ENCODE measurements around the gene BAIAP2L1.
A peak's percentile ranks its signal among the peaks of the same experiment; 100 is the strongest.
"Not testable (repeated sequence)": the region's sequence is repeated elsewhere in the genome, so short reads cannot be mapped to it uniquely, and the experiment has no call there.

BAIAP2L1 gene

GRCh38 chr7:98417604-98418270 is 16.8 kb upstream of the BAIAP2L1 start:
- not testable (repeated sequence) for H3K18ac ChIP-seq (ENCODE audit: low read depth in 1 of 2, low read length in 2 of 2); H2BK5ac ChIP-seq (ENCODE audit: low read depth, low read length, poor library complexity, severe bottlenecking); H3K14ac ChIP-seq (ENCODE audit: low read length in 2 of 2); H2AK5ac ChIP-seq (ENCODE audit: low read length, severe bottlenecking); H3K4me2 ChIP-seq (ENCODE audit: low read length, poor library complexity, severe bottlenecking); H3K36me3 ChIP-seq (ENCODE audit: control insufficient read depth in 1 of 2, insufficient read depth in 2 of 2, low read depth in 1 of 2, low read length in 2 of 2); H3K9ac ChIP-seq (ENCODE audit: low read length); H3K4ac ChIP-seq (ENCODE audit: low read depth in 1 of 2, low read length in 2 of 2); H4K91ac ChIP-seq (ENCODE audit: low read length); H3K9me3 ChIP-seq (ENCODE audit: control insufficient read depth, low read length); H2AFZ ChIP-seq (ENCODE audit: low read depth, low read length); H2BK15ac ChIP-seq (ENCODE audit: low read depth, poor library complexity, severe bottlenecking); H4K8ac ChIP-seq (ENCODE audit: low read length); H3K23ac ChIP-seq (ENCODE audit: low read length in 2 of 2); H3K27me3 ChIP-seq (ENCODE audit: control insufficient read depth in 1 of 2, insufficient read depth in 1 of 2, low read length in 2 of 2); H3K4me3 ChIP-seq (ENCODE audit: insufficient read depth in 1 of 2, low read depth in 1 of 2, low read length in 2 of 2); H2BK120ac ChIP-seq (ENCODE audit: low read depth, low read length); H3K79me1 ChIP-seq (replicated peaks; ENCODE audit: low read length, poor library complexity, severe bottlenecking); H3K27ac ChIP-seq (ENCODE audit: low read length, poor library complexity, severe bottlenecking)
- DNase-seq = peak; percentile 55
- peak overlapping the region in 1 of 2 experiments; percentile 39 for H2BK12ac ChIP-seq (ENCODE audit: low read length in 2 of 2)
- H3K4me1 ChIP-seq (ENCODE audit: control insufficient read depth, insufficient read depth, low read depth, low read length) = peaks cover 11% of the 10 kb centered on the region
- WGBS = 89% methylated on average over 12 of the region's 12 CpGs

- no peak for DNase-seq
- Histone ChIP-seq H2AK5ac (ENCODE audit: low read length, severe bottlenecking) (no peak overlapping the region), H3K14ac (ENCODE audit: low read length in 2 of 2) (no peak overlapping the region), H3K23ac (ENCODE audit: low read length in 2 of 2) (no peak overlapping the region), H2BK12ac (ENCODE audit: low read length in 2 of 2) (no peak overlapping the region), H3K9me3 (ENCODE audit: control insufficient read depth, low read length) (no peaks in the 10 kb centered on the region), H3K27me3 (ENCODE audit: control insufficient read depth in 1 of 2, insufficient read depth in 1 of 2, low read length in 2 of 2) (peaks cover 0 to 3% of the 10 kb centered on the region in 2 experiments), H3K79me1 (replicated peaks; ENCODE audit: low read length, poor library complexity, severe bottlenecking) (no peaks in the 10 kb centered on the region), H2AFZ (ENCODE audit: low read depth, low read length) (no peak overlapping the region), H3K4me1 (ENCODE audit: control insufficient read depth, insufficient read depth, low read depth, low read length) (peaks cover 8% of the 10 kb centered on the region), H3K18ac (ENCODE audit: low read depth in 1 of 2, low read length in 2 of 2) (no peak overlapping the region), H4K8ac (ENCODE audit: low read length) (no peak overlapping the region), H4K91ac (ENCODE audit: low read length) (no peak overlapping the region), H3K4me3 (ENCODE audit: insufficient read depth in 1 of 2, low read depth in 1 of 2, low read length in 2 of 2) (no peak overlapping the region), H3K4ac (ENCODE audit: low read depth in 1 of 2, low read length in 2 of 2) (no peak overlapping the region), H3K27ac (ENCODE audit: low read length, poor library complexity, severe bottlenecking) (no peak overlapping the region), H3K9ac (ENCODE audit: low read length) (no peak overlapping the region), H2BK120ac (ENCODE audit: low read depth, low read length) (no peak overlapping the region), H3K4me2 (ENCODE audit: low read length, poor library complexity, severe bottlenecking) (no peak overlapping the region), H2BK15ac (ENCODE audit: low read depth, poor library complexity, severe bottlenecking) (no peak overlapping the region), H2BK5ac (ENCODE audit: low read depth, low read length, poor library complexity, severe bottlenecking) (no peak overlapping the region), H3K36me3 (ENCODE audit: control insufficient read depth in 1 of 2, insufficient read depth in 2 of 2, low read depth in 1 of 2, low read length in 2 of 2) (no peaks in the 10 kb centered on the region)
- WGBS = 93% methylated on average over 6 of the region's 6 CpGs
These were observed 13.5 kb upstream of the BAIAP2L1 start for GRCh38 chr7:98414205-98414900.

DNA sequence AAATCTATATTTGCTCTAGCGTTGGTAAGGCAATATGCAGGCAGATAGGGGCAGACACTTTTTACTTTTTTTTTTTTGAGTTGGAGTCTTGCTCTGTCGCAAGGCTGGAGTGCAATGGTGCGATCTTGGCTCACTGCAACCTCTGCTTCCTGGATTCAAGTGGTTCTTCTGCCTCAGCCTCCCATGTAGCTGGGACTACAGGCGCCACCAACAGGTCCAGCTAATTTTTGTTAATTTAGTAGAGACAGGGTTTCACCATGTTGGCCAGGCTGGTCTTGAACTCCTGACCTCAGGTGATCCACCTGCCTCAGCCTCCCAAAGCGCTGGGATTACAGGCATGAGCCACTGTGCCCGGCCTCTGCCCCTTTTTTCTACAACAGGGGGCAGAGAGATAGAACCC is 12.8 kb upstream of the BAIAP2L1 start:
- not testable (repeated sequence) for H2AFZ ChIP-seq (ENCODE audit: low read depth, low read length); H3K9ac ChIP-seq (ENCODE audit: low read length); H3K4me3 ChIP-seq (ENCODE audit: insufficient read depth in 1 of 2, low read depth in 1 of 2, low read length in 2 of 2)

DNA sequence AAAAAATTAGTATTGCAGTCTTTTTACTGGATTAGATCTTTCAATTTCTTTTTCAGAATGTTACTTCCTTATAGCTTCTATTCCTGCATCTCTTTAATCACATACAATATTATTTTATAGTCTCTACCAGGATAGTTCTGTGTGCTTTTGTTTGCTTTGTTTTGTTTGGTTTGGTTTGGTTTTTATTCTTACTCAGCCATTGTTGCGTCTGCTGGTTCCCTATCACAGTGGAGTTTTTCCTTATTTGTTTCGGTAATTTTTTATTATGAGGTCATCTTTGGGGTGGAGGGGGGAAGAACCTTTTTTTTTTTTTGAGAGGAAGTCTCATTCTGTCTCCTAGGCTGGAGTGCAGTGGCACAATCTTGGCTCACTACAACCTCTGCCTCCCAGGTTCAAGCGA is 9.0 kb upstream of the BAIAP2L1 start:
- no peak overlapping the region for H2AK5ac ChIP-seq (ENCODE audit: low read length, severe bottlenecking)
- H3K9me3 ChIP-seq (ENCODE audit: control insufficient read depth, low read length) = no peaks in the 10 kb centered on the region
- H3K18ac ChIP-seq (ENCODE audit: low read depth in 1 of 2, low read length in 2 of 2) = no peak overlapping the region
- no peak overlapping the region for H2BK15ac ChIP-seq (ENCODE audit: low read depth, poor library complexity, severe bottlenecking)
- H3K23ac ChIP-seq (ENCODE audit: low read length in 2 of 2) = no peak overlapping the region
- no peak overlapping the region for H2BK120ac ChIP-seq (ENCODE audit: low read depth, low read length)
- H3K4me2 ChIP-seq (ENCODE audit: low read length, poor library complexity, severe bottlenecking) = no peak overlapping the region
- H3K27me3 ChIP-seq (ENCODE audit: control insufficient read depth in 1 of 2, insufficient read depth in 1 of 2, low read length in 2 of 2) = peaks cover 0 to 13% of the 10 kb centered on the region in 2 experiments
- no peaks in the 10 kb centered on the region for H3K79me1 ChIP-seq (replicated peaks; ENCODE audit: low read length, poor library complexity, severe bottlenecking)
- H3K9ac ChIP-seq (ENCODE audit: low read length) = no peak overlapping the region
- no peaks in the 10 kb centered on the region for H3K36me3 ChIP-seq (ENCODE audit: control insufficient read depth in 1 of 2, insufficient read depth in 2 of 2, low read depth in 1 of 2, low read length in 2 of 2)
- H2BK5ac ChIP-seq (ENCODE audit: low read depth, low read length, poor library complexity, severe bottlenecking) = no peak overlapping the region
- H3K27ac ChIP-seq (ENCODE audit: low read length, poor library complexity, severe bottlenecking) = no peak overlapping the region
- DNase-seq = no peak
- H2BK12ac ChIP-seq (ENCODE audit: low read length in 2 of 2) = no peak overlapping the region
- WGBS = 93% methylated on average over 3 of the region's 3 CpGs
- H3K4me3 ChIP-seq (ENCODE audit: insufficient read depth in 1 of 2, low read depth in 1 of 2, low read length in 2 of 2) = no peak overlapping the region
- no peak overlapping the region for H3K4ac ChIP-seq (ENCODE audit: low read depth in 1 of 2, low read length in 2 of 2)
- H4K8ac ChIP-seq (ENCODE audit: low read length) = no peak overlapping the region
- no peak overlapping the region for H4K91ac ChIP-seq (ENCODE audit: low read length)
- H3K4me1 ChIP-seq (ENCODE audit: control insufficient read depth, insufficient read depth, low read depth, low read length) = no peaks in the 10 kb centered on the region
- H2AFZ ChIP-seq (ENCODE audit: low read depth, low read length) = no peak overlapping the region
- H3K14ac ChIP-seq (ENCODE audit: low read length in 2 of 2) = no peak overlapping the region

More for the DNA sequence above, 12.8 kb upstream of the BAIAP2L1 start:
- not testable (repeated sequence) for H3K9me3 ChIP-seq (ENCODE audit: control insufficient read depth, low read length); H3K18ac ChIP-seq (ENCODE audit: low read depth in 1 of 2, low read length in 2 of 2); H3K23ac ChIP-seq (ENCODE audit: low read length in 2 of 2); H3K36me3 ChIP-seq (ENCODE audit: control insufficient read depth in 1 of 2, insufficient read depth in 2 of 2, low read depth in 1 of 2, low read length in 2 of 2); H3K4me2 ChIP-seq (ENCODE audit: low read length, poor library complexity, severe bottlenecking); H3K79me1 ChIP-seq (replicated peaks; ENCODE audit: low read length, poor library complexity, severe bottlenecking); H2BK120ac ChIP-seq (ENCODE audit: low read depth, low read length); DNase-seq; H3K27me3 ChIP-seq (ENCODE audit: control insufficient read depth in 1 of 2, insufficient read depth in 1 of 2, low read length in 2 of 2); H2BK12ac ChIP-seq (ENCODE audit: low read length in 2 of 2); H2BK5ac ChIP-seq (ENCODE audit: low read depth, low read length, poor library complexity, severe bottlenecking); H3K4ac ChIP-seq (ENCODE audit: low read depth in 1 of 2, low read length in 2 of 2); H3K14ac ChIP-seq (ENCODE audit: low read length in 2 of 2); H2BK15ac ChIP-seq (ENCODE audit: low read depth, poor library complexity, severe bottlenecking); H4K91ac ChIP-seq (ENCODE audit: low read length); H3K27ac ChIP-seq (ENCODE audit: low read length, poor library complexity, severe bottlenecking); H2AK5ac ChIP-seq (ENCODE audit: low read length, severe bottlenecking); H4K8ac ChIP-seq (ENCODE audit: low read length); H3K4me1 ChIP-seq (ENCODE audit: control insufficient read depth, insufficient read depth, low read depth, low read length)
- WGBS = 91% methylated on average over 6 of the region's 6 CpGs
